ENCODE measurements around the gene ZNF471.
A peak's percentile ranks its signal among the peaks of the same experiment; 100 is the strongest.

Gene ZNF471

GRCh38 chr19:56507446-56508289 is at the start of gene ZNF471:
Gene ZNF471 (plus strand): TSS chr19:56507855. CDS start chr19:56511572, 3,717 bp downstream.
- peak; percentile 40 to 50 (median 46) for DNase-seq

- DNase-seq, result no peak
Observed at GRCh38 chr19:56474308-56474707, 33.3 kb upstream of the ZNF471 start.

GRCh38 chr19:56476093-56476492 is 31.6 kb upstream of the ZNF471 start:
- no peak for DNase-seq

- no peak for DNase-seq
Observed at GRCh38 chr19:56476651-56477428, 30.8 kb upstream of the ZNF471 start, which contains the start of gene ZNF667. Gene ZNF667 (minus strand): TSS chr19:56477345. CDS start chr19:56462370, 14,975 bp downstream.

- DNase-seq, result peak in 3 of 4 experiments; percentile 16 to 43 (median 25)
Observed at GRCh38 chr19:56477429-56478338, 30.0 kb upstream of the ZNF471 start.

- no peak for DNase-seq
Observed at GRCh38 chr19:56491399-56491798, 16.3 kb upstream of the ZNF471 start.

- no peak for DNase-seq
Observed at GRCh38 chr19:56504581-56504980, 3.1 kb upstream of the ZNF471 start.

GRCh38 chr19:56508290-56508778 is 679 bp downstream of the ZNF471 start:
- DNase-seq, result no peak

GRCh38 chr19:56525214-56525860 is 17.7 kb downstream of the ZNF471 start:
- no peak for DNase-seq

GRCh38 chr19:56537442-56537841 is 29.8 kb downstream of the ZNF471 start:
- DNase-seq, result no peak

- peak; percentile 74 to 78 (median 75) for DNase-seq
Observed at GRCh38 chr19:56538254-56538760, 30.7 kb downstream of the ZNF471 start.

- peak in 3 of 4 experiments; percentile 55 to 68 (median 61) for DNase-seq
Observed at GRCh38 chr19:56538761-56539263, 31.2 kb downstream of the ZNF471 start, which contains the start of gene ZFP28. Gene ZFP28 (plus strand): TSS chr19:56538948. CDS start chr19:56539019, 71 bp downstream.

GRCh38 chr19:56543776-56544175 is 36.1 kb downstream of the ZNF471 start:
- no peak for DNase-seq

- no peak for DNase-seq
Observed at GRCh38 chr19:56547535-56547934, 39.9 kb downstream of the ZNF471 start.

- no peak for DNase-seq
Observed at GRCh38 chr19:56554272-56554869, 46.7 kb downstream of the ZNF471 start.

- DNase-seq, result no peak
Observed at GRCh38 chr19:56562766-56563165, 55.1 kb downstream of the ZNF471 start.

- DNase-seq, result peak in 2 of 4 experiments; percentile 1 to 13
Observed at GRCh38 chr19:56566904-56567273, 59.2 kb downstream of the ZNF471 start.

- DNase-seq, result peak; percentile 70 to 74 (median 72)
Observed at GRCh38 chr19:56567274-56568120, 59.8 kb downstream of the ZNF471 start, which contains the start of gene ZNF470. Gene ZNF470 (plus strand): TSS chr19:56567468. CDS start chr19:56570312, 2,844 bp downstream.

GRCh38 chr19:56572589-56572988 is 64.9 kb downstream of the ZNF471 start:
- DNase-seq, result no peak

- DNase-seq, result no peak
Observed at GRCh38 chr19:56573914-56574313, 66.3 kb downstream of the ZNF471 start.
